ENCODE measurements around the gene FRMD4B.

GRCh38 chr3:69137412-69137811, 248.5 kb downstream of the FRMD4B start:
- TF ChIP-seq, protein P1, sequence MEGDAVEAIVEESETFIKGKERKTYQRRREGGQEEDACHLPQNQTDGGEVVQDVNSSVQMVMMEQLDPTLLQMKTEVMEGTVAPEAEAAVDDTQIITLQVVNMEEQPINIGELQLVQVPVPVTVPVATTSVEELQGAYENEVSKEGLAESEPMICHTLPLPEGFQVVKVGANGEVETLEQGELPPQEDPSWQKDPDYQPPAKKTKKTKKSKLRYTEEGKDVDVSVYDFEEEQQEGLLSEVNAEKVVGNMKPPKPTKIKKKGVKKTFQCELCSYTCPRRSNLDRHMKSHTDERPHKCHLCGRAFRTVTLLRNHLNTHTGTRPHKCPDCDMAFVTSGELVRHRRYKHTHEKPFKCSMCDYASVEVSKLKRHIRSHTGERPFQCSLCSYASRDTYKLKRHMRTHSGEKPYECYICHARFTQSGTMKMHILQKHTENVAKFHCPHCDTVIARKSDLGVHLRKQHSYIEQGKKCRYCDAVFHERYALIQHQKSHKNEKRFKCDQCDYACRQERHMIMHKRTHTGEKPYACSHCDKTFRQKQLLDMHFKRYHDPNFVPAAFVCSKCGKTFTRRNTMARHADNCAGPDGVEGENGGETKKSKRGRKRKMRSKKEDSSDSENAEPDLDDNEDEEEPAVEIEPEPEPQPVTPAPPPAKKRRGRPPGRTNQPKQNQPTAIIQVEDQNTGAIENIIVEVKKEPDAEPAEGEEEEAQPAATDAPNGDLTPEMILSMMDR (IDR thresholded peaks at IDR 0.05): no peak
- TF ChIP-seq EP300 (IDR thresholded peaks at IDR 0.05): no peak
- TF ChIP-seq POLR2A (IDR thresholded peaks at IDR 0.05): no peak

Measured in ovary (tissue), 3 donors.